Left ventricle myocardium inferior (tissue), 1 donor: ENCODE data around the gene PEX14. TPM values are rescaled to one million over a fixed set of nuclear protein-coding genes. Genes with fewer than 3 reads are reported as not detected.

Experiments used
- DNase-seq: peaks from one replicate; pipeline ENCODE4 v3.0.0-alpha.2; 2020
- H3K27ac ChIP-seq: fragments of 200-600 bp; replicated peaks from 2 replicates; pipeline ENCODE4 v1.8.0; 2021
- H3K27me3 ChIP-seq: fragments of 200-600 bp; 2 replicates; pipeline ENCODE4 v1.8.0; 2021; ENCODE audit warnings: low read depth
- H3K36me3 ChIP-seq: fragments of 200-600 bp; 2 replicates; pipeline ENCODE4 v1.8.0; 2021
- H3K4me1 ChIP-seq: fragments of 200-600 bp; 2 replicates; pipeline ENCODE4 v1.8.0; 2021
- H3K4me3 ChIP-seq: fragments of 200-600 bp; 2 replicates; pipeline ENCODE4 v1.8.0; 2021; ENCODE audit warnings: mild to moderate bottlenecking, moderate library complexity
- H3K9me3 ChIP-seq: fragments of 200-600 bp; replicated peaks from 2 replicates; pipeline ENCODE4 v1.8.0; 2021
- CTCF ChIP-seq: fragments of 200-600 bp; IDR thresholded peaks from 2 replicates; pipeline ENCODE4 v1.8.0; 2021; ENCODE audit warnings: antibody characterized with exemption, mild to moderate bottlenecking, borderline replicate concordance
- intact Hi-C: fragments of 100-400 bp; cut with micrococcal nuclease; formaldehyde crosslinking; loops from one replicate; pipeline ENCODE4 v1.11.0; 2022
- total RNA-seq: library from RNA; stranded (reverse); fragmentation: NEBNext Ultra II Directional; extraction: Animal tissue kit (Norgen Biotek cat#: 25700); gene quantifications from one replicate; pipeline ENCODE4 v1.2.1, GENCODE V29; 2021
- donor health status: DM: no; HTN: yes; CAD: no; lungs with severe emphysema.

Gene PEX14
- total RNA-seq, 1 donor from 2014 or later: 20.8 TPM

- H3K27ac ChIP-seq: no peak overlapping the region
- no peaks in the 10 kb centered on the region for H3K27me3 ChIP-seq
- H3K4me1 ChIP-seq: peaks cover 35% of the 10 kb centered on the region
- TF ChIP-seq CTCF: no peak
- H3K4me3 ChIP-seq: no peak overlapping the region
- H3K36me3 ChIP-seq: peaks cover 21% of the 10 kb centered on the region
- peak; percentile 8 for DNase-seq
- intact Hi-C loops: no loop called here
- no peaks in the 10 kb centered on the region for H3K9me3 ChIP-seq
Measured at GRCh38 chr1:10631811-10632593, 157.3 kb downstream of the PEX14 start.

GRCh38 chr1:10632691-10633090, 157.9 kb downstream of the PEX14 start:
- TF ChIP-seq CTCF: no peak
- DNase-seq: no peak
- Histone ChIP-seq H3K9me3 (no peaks in the 10 kb centered on the region), H3K4me1 (peaks cover 40% of the 10 kb centered on the region), H3K4me3 (no peak overlapping the region), H3K36me3 (peaks cover 21% of the 10 kb centered on the region), H3K27ac (no peak overlapping the region), H3K27me3 (no peaks in the 10 kb centered on the region)
- intact Hi-C loops: no loop called here

- H3K27ac ChIP-seq: no peak overlapping the region
Measured at GRCh38 chr1:10633416-10633815, 158.7 kb downstream of the PEX14 start.

GRCh38 chr1:10634075-10634427, 159.3 kb downstream of the PEX14 start:
- peaks cover 37% of the 10 kb centered on the region for H3K4me1 ChIP-seq
- H3K4me3 ChIP-seq: no peak overlapping the region
- TF ChIP-seq CTCF: no peak
- H3K9me3 ChIP-seq: no peaks in the 10 kb centered on the region
- DNase-seq: no peak
- H3K36me3 ChIP-seq: peaks cover 26% of the 10 kb centered on the region
- intact Hi-C loops: no loop called here
- H3K27ac ChIP-seq: peak overlapping the region; percentile 68
- H3K27me3 ChIP-seq: no peaks in the 10 kb centered on the region

More at GRCh38 chr1:10633416-10633815, 158.7 kb downstream of the PEX14 start:
- TF ChIP-seq CTCF: no peak
- no peak overlapping the region for H3K4me3 ChIP-seq
- no peak for DNase-seq
- peaks cover 24% of the 10 kb centered on the region for H3K36me3 ChIP-seq
- H3K9me3 ChIP-seq: no peaks in the 10 kb centered on the region
- intact Hi-C loops: no loop called here
- H3K4me1 ChIP-seq: peaks cover 42% of the 10 kb centered on the region
- no peaks in the 10 kb centered on the region for H3K27me3 ChIP-seq

- no peak for TF ChIP-seq CTCF
- no peak overlapping the region for H3K4me3 ChIP-seq
- peaks cover 34% of the 10 kb centered on the region for H3K4me1 ChIP-seq
- intact Hi-C loops: no loop called here
- H3K27me3 ChIP-seq: no peaks in the 10 kb centered on the region
- peaks cover 28% of the 10 kb centered on the region for H3K36me3 ChIP-seq
- H3K27ac ChIP-seq: peak overlapping the region; percentile 68
- DNase-seq: no peak
- H3K9me3 ChIP-seq: no peaks in the 10 kb centered on the region
Measured at GRCh38 chr1:10634428-10635084, 159.8 kb downstream of the PEX14 start.
